Measurements from ENCODE around the gene SRP72.

Gene SRP72

GRCh38 chr4:56427179-56427578 is 40.2 kb upstream of the SRP72 start:
- H3K27me3 ChIP-seq, result no peaks in the 10 kb centered on the region
- H3K9me3 ChIP-seq, result no peaks in the 10 kb centered on the region
- no peaks in the 10 kb centered on the region for H3K4me1 ChIP-seq (ENCODE audit: control insufficient read depth in 1 of 2, insufficient read depth in 1 of 2, low read depth in 1 of 2, low read length in 1 of 2)
- no peak overlapping the region for H3K27ac ChIP-seq
- no peak overlapping the region for H3K4me3 ChIP-seq (ENCODE audit: low read depth in 1 of 2, low read length in 1 of 2)
- TF ChIP-seq CTCF (IDR thresholded peaks at IDR 0.05), result no peak
- H3K36me3 ChIP-seq, result no peaks in the 10 kb centered on the region

GRCh38 chr4:56430203-56430602 is 37.2 kb upstream of the SRP72 start:
- no peak for TF ChIP-seq CTCF (IDR thresholded peaks at IDR 0.05)
- Histone ChIP-seq H3K4me3 (ENCODE audit: low read depth in 1 of 2, low read length in 1 of 2) (no peak overlapping the region), H3K27ac (no peak overlapping the region), H3K4me1 (ENCODE audit: control insufficient read depth in 1 of 2, insufficient read depth in 1 of 2, low read depth in 1 of 2, low read length in 1 of 2) (peaks cover 13% of the 10 kb centered on the region in 2 experiments), H3K27me3 (no peaks in the 10 kb centered on the region), H3K9me3 (no peaks in the 10 kb centered on the region), H3K36me3 (no peaks in the 10 kb centered on the region)

- Histone ChIP-seq H3K27me3 (peaks cover 11% of the 10 kb centered on the region), H3K27ac (no peak overlapping the region), H3K4me1 (ENCODE audit: control insufficient read depth in 1 of 2, insufficient read depth in 1 of 2, low read depth in 1 of 2, low read length in 1 of 2) (peaks cover 33 to 37% of the 10 kb centered on the region in 2 experiments), H3K36me3 (no peaks in the 10 kb centered on the region), H3K9me3 (no peaks in the 10 kb centered on the region), H3K4me3 (ENCODE audit: low read depth in 1 of 2, low read length in 1 of 2) (no peak overlapping the region)
- no peak for TF ChIP-seq CTCF (IDR thresholded peaks at IDR 0.05)
These were observed 34.1 kb upstream of the SRP72 start for GRCh38 chr4:56433280-56433679.

- Histone ChIP-seq H3K9me3 (no peaks in the 10 kb centered on the region), H3K27ac (peak overlapping the region; percentile 87), H3K4me3 (ENCODE audit: low read depth in 1 of 2, low read length in 1 of 2) (peak overlapping the region; percentile 67 to 89), H3K27me3 (peaks cover 11% of the 10 kb centered on the region), H3K36me3 (no peaks in the 10 kb centered on the region), H3K4me1 (ENCODE audit: control insufficient read depth in 1 of 2, insufficient read depth in 1 of 2, low read depth in 1 of 2, low read length in 1 of 2) (peaks cover 33 to 37% of the 10 kb centered on the region in 2 experiments)
- TF ChIP-seq CTCF (IDR thresholded peaks at IDR 0.05), result no peak
These were observed 32.7 kb upstream of the SRP72 start for GRCh38 chr4:56434599-56435139.

GRCh38 chr4:56435140-56435926 is 32.1 kb upstream of the SRP72 start, which contains the start of gene PPAT:
Gene PPAT, minus strand, starts transcription at chr4:56435615. Its CDS starts 138 bp downstream, at chr4:56435477.
- Histone ChIP-seq H3K27me3 (peaks cover 11% of the 10 kb centered on the region), H3K4me3 (ENCODE audit: low read depth in 1 of 2, low read length in 1 of 2) (peak within 1 kb of the TSS; percentile 67 to 89), H3K27ac (peak within 1 kb of the TSS; percentile 87), H3K36me3 (no peaks in the 10 kb centered on the region), H3K4me1 (ENCODE audit: control insufficient read depth in 1 of 2, insufficient read depth in 1 of 2, low read depth in 1 of 2, low read length in 1 of 2) (peaks cover 33 to 37% of the 10 kb centered on the region in 2 experiments), H3K9me3 (no peaks in the 10 kb centered on the region)
- peak; percentile 78 for TF ChIP-seq CTCF (IDR thresholded peaks at IDR 0.05)
